Naive thymus-derived CD8-positive, alpha-beta T cell (primary cell): Measurements from ENCODE around the gene ARPC5. TPM values are rescaled to one million over a fixed set of nuclear protein-coding genes. Genes with fewer than 3 reads are reported as not detected.

ENCODE experiments used
- ATAC-seq, 2 donors: fragments of 150-1000 bp; cut with Tn5 transposase in 1 of 2; sonication (Bioruptor Pico), chemical (Tn5 transposase) in 1 of 2; 1 replicate in 1 of 2; 2 replicates in 1 of 2; pipeline ENCODE4 v1.10.0; 2021; ENCODE audit warnings: mild to moderate bottlenecking in 2 of 2, moderate library complexity in 2 of 2
- POLR2A ChIA-PET: fragments of 350-600 bp; sonication (Branson Sonifier 250); formaldehyde crosslinking; loops from one replicate; lab custom pipeline; 2021; ENCODE audit warnings: antibody characterized with exemption; lab: Charles Lee
- DNase-seq, 10 donors: peaks; one replicate each; pipeline versions ENCODE4 v3.0.0 to v3.0.0-alpha.2; 2020 to 2022
- H3K27ac Mint-ChIP-seq, 10 donors: one replicate each; pipeline ENCODE4 v1.8.0; 2020 to 2022; ENCODE audit warnings: mild to moderate bottlenecking in 10 of 10, mixed read lengths in 10 of 10, moderate library complexity in 4 of 10, inconsistent platforms in 1 of 10
- H3K27me3 Mint-ChIP-seq, 5 donors: one replicate each; pipeline ENCODE4 v1.8.0; 2021 to 2022; ENCODE audit warnings: mixed read lengths in 5 of 5
- H3K36me3 Mint-ChIP-seq, 3 donors: one replicate each; pipeline ENCODE4 v1.8.0; 2020 to 2022; ENCODE audit warnings: mixed read lengths in 3 of 3, mild to moderate bottlenecking in 2 of 3, inconsistent platforms in 1 of 3
- H3K4me1 Mint-ChIP-seq, 4 donors: one replicate each; pipeline ENCODE4 v1.8.0; 2021 to 2022; ENCODE audit warnings: mixed read lengths in 4 of 4
- H3K4me3 Mint-ChIP-seq, 10 donors: one replicate each; pipeline ENCODE4 v1.8.0; 2020 to 2022; ENCODE audit warnings: mild to moderate bottlenecking in 10 of 10, mixed read lengths in 10 of 10, moderate library complexity in 6 of 10, inconsistent platforms in 1 of 10
- H3K9me3 Mint-ChIP-seq, 9 donors: one replicate each; pipeline ENCODE4 v1.8.0; 2020 to 2022; ENCODE audit warnings: mixed read lengths in 9 of 9, mild to moderate bottlenecking in 3 of 9, inconsistent platforms in 1 of 9, moderate library complexity in 1 of 9
- polyA plus RNA-seq, 3 donors: library from polyadenylated mRNA; unstranded; fragments of 300-500 nt; fragmentation: Illumina TruSeq; gene quantifications; one replicate each; pipeline ENCODE4 v1.2.3, GENCODE V29; 2021
- total RNA-seq, 8 experiments: library from RNA in 2 of 8; stranded (reverse) in 2 of 8; gene quantifications; one replicate each; pipeline ENCODE4 v1.2.3 and lab custom pipeline; 2021 to 2026

Gene ARPC5
- total and polyA plus RNA-seq, 5 experiments from 2014 or later: 99.6 to 556 (median 400) TPM

DNA sequence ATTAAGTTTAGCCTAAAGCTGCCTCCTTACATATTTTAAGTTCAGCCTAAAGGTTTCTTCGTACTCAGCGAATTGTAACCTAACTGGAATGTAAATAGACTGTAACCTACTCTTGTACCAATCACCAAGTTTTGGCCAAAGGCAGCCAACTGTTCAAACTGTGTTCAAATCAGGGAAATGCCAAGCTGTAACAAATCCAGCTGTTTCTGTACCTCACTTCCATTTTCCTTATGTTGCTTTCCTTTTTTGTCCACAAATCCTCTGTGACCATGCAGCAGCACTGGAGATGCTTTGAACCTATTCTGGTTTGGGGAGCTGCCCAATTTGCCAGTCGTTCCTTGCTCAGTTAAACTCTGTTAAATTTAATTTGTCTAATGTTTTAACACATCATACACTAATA, 20.8 kb upstream of the ARPC5 start:
- no peak for DNase-seq
- no peak for ATAC-seq
- no peaks in the 10 kb centered on the region for H3K36me3 Mint-ChIP-seq
- H3K27ac Mint-ChIP-seq: no peak overlapping the region
- H3K4me3 Mint-ChIP-seq: no peak overlapping the region
- POLR2A ChIA-PET: no interaction called here
- no peaks in the 10 kb centered on the region for H3K9me3 Mint-ChIP-seq
- peaks cover 0 to 1% (median 0%) of the 10 kb centered on the region in 5 donors for H3K27me3 Mint-ChIP-seq
- H3K4me1 Mint-ChIP-seq: peaks cover 14 to 33% (median 29%) of the 10 kb centered on the region in 4 donors

DNA sequence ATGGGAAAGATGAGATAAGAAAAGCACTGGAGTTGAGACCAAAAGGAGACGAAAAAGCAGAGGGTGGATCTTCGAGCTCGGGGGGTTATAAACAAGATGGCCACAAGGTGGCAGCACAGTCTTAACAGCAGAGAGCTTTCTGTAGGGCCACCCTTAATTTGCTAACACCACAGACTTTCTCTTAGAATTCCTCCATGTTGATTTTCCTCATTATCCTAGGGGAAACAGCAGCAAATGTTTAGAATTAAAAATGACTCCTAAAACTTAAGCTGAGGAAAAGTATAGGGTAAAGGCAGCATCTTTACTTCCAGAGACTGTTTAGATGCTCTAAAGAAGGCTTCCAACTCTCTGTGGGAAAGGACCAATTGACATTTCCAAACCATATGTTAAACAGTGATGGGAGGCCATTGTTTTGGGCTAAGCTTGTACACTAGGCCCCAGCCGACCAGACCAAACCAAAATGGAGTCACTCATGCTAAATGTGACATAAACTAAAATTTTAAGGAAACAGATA, 20.0 kb upstream of the ARPC5 start:
- DNase-seq (peak; percentile 43 to 81 (median 70)), ATAC-seq (peak; percentile 67 to 89)
- H3K4me1 Mint-ChIP-seq: peaks cover 12 to 36% (median 32%) of the 10 kb centered on the region in 4 donors
- peak overlapping the region in 1 of 10 donors; percentile 33 for H3K27ac Mint-ChIP-seq
- POLR2A ChIA-PET: interaction anchor here (0.6 to 1.0 kb wide), 2 partner anchors 259 to 302 kb away, joined by 3 to 11 read pairs; no protein-coding TSS in a partner anchor
- peaks cover 0 to under 1% (median 0%) of the 10 kb centered on the region in 5 donors for H3K27me3 Mint-ChIP-seq
- no peaks in the 10 kb centered on the region for H3K9me3 Mint-ChIP-seq
- no peak overlapping the region for H3K4me3 Mint-ChIP-seq
- H3K36me3 Mint-ChIP-seq: no peaks in the 10 kb centered on the region

DNA sequence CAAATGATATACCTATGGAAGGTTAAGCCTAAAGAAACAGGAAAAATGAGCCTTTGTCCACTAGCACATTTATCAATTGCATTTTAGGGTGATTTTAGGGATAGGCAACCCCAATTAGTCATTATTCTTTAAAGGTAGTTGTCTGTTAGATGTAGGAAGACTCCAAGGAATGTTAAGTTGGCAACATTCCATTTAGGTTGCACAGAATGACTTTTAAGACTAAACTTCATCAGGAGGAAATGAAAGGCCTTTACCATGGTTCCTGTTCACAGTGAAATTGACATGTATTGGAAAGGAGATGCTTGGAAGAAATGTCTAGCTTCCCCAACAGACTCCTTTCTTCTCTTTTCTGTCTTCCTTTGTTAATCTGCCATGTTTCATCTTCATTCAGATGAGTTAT, 19.1 kb upstream of the ARPC5 start:
- H3K4me1 Mint-ChIP-seq: peaks cover 12 to 36% (median 32%) of the 10 kb centered on the region in 4 donors
- no peaks in the 10 kb centered on the region for H3K27me3 Mint-ChIP-seq
- H3K4me3 Mint-ChIP-seq: no peak overlapping the region
- no peaks in the 10 kb centered on the region for H3K9me3 Mint-ChIP-seq
- H3K36me3 Mint-ChIP-seq: no peaks in the 10 kb centered on the region
- no peak overlapping the region for H3K27ac Mint-ChIP-seq
- DNase-seq (no peak), ATAC-seq (no peak)
- POLR2A ChIA-PET: interaction anchor here (0.6 kb wide), 1 partner anchor 303 kb away, joined by 3 read pairs; no protein-coding TSS in a partner anchor

DNA sequence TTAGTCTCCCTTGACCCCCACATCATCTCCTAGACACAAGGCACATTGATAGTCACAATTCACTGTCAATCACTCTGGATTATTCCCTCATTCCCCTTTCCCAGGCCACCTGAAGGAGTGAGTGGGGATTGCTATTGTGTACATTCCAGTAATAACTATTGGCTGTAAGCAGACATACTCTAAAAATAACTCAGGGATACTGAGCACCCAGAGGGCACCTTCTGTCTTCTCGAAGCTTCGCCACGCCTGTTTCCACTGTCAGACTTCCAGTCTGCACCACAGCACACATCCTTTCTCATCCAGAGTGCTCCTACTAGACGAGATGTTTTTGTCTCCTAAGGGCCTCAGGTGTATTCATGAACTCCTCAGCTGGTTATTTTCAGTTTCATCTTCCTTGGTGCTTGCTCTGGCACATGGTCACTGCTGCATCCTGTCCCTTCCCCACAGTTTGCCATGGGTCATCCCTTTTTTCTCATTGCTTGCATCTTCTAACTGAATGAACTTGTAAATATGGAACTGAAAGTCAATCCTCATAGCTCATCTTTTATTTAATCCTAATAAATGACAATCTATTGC, 18.4 kb upstream of the ARPC5 start:
- no peak for ATAC-seq
- Mint-ChIP-seq H3K36me3 (no peaks in the 10 kb centered on the region), H3K4me3 (no peak overlapping the region), H3K27ac (peak overlapping the region in 8 of 10 donors; percentile 15 to 86 (median 52)), H3K27me3 (no peaks in the 10 kb centered on the region), H3K4me1 (peaks cover 12 to 36% (median 32%) of the 10 kb centered on the region in 4 donors), H3K9me3 (no peaks in the 10 kb centered on the region)
- no peak for DNase-seq
- POLR2A ChIA-PET: interaction anchor here (1.4 kb wide), 1 partner anchor 18 kb away, joined by 3 read pairs; the partner anchor contains the start of gene ARPC5

DNA sequence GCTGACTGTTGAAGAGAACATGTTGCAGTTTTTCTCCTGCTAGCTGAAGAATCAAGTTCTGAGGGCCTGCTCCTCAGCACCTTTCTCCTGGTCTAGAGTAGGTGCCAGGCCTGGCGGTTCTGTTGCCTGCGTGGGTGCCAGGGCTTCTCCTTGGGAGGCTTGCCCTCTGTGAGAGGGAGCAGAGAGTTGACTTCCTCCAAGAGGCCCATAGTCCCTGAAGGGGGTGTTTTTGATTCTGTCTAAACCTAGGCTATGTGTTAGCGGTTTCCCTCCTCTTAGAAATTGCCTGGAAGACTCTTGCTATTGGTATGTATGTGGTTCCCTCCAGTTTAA, 17.8 kb upstream of the ARPC5 start:
- ATAC-seq (no peak), DNase-seq (no peak)
- POLR2A ChIA-PET: interaction anchor here (1.4 kb wide), 1 partner anchor 18 kb away, joined by 3 read pairs; the partner anchor contains the start of gene ARPC5
- Mint-ChIP-seq H3K4me3 (no peak overlapping the region), H3K36me3 (no peaks in the 10 kb centered on the region), H3K27me3 (no peaks in the 10 kb centered on the region), H3K4me1 (peaks cover 12 to 36% (median 32%) of the 10 kb centered on the region in 4 donors), H3K9me3 (no peaks in the 10 kb centered on the region), H3K27ac (peak overlapping the region in 5 of 10 donors; percentile 15 to 86 (median 75))

DNA sequence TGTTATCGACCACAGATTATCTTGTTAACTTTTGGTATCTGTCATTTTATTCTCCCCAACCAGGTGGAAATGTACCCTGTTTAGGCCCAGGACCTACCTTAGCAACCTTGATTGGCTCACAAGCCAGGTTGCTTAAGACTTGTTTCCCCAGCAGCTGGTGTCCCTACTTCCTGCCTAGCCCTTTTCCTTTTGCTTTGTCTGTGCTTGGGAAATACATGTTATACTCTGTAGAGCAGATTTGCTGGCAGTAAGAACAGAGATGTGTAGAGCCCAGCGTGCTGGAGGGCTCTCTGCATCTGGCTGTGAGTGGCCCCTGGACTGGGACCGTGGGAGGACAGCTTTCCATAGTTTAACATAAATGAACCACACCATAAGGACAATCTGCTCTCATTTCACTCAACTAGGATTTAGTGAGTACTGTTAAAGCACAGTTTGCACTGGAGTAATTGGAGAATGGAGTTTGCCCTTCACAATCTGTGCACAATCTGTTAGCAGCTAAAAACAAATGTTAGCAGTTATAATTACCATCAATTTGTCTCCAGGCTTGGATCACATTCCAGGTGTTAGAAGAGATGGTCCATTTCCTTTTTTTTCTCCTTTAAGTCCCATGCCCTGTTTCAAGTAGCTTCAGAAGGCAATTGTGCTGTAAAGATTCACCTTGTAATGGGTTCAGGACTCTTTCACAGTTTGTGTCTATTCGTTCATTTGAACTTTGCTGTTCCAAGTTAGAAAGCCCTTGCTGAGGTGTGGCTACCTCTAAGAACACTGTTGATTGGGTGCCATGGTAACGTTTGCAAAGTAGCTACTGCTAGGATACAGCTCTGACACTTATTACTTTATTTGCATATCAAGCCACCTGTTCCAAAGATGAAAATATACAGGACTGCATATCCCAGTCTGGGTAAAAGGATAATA, 17.2 kb upstream of the ARPC5 start, which contains the start of gene APOBEC4:
Gene APOBEC4 (minus strand): TSS at position 770 of the 915 bp plus-strand sequence. CDS start 4,535 bp downstream, outside the sequence.
- H3K27ac Mint-ChIP-seq: peak within 1 kb of the TSS; percentile 41 to 86 (median 73)
- ATAC-seq (peak; percentile 41 to 46), DNase-seq (peak in 1 of 10 donors; percentile 13)
- peaks cover 12 to 36% (median 32%) of the 10 kb centered on the region in 4 donors for H3K4me1 Mint-ChIP-seq
- no peaks in the 10 kb centered on the region for H3K9me3 Mint-ChIP-seq
- peak within 1 kb of the TSS in 4 of 10 donors; percentile 13 to 43 (median 34) for H3K4me3 Mint-ChIP-seq
- no peaks in the 10 kb centered on the region for H3K27me3 Mint-ChIP-seq
- POLR2A ChIA-PET: interaction anchor here (0.7 to 1.4 kb wide), 2 partner anchors 17 to 263 kb away, joined by 3 read pairs; partner anchors contain the start of gene ARPC5
- H3K36me3 Mint-ChIP-seq: no peaks in the 10 kb centered on the region

DNA sequence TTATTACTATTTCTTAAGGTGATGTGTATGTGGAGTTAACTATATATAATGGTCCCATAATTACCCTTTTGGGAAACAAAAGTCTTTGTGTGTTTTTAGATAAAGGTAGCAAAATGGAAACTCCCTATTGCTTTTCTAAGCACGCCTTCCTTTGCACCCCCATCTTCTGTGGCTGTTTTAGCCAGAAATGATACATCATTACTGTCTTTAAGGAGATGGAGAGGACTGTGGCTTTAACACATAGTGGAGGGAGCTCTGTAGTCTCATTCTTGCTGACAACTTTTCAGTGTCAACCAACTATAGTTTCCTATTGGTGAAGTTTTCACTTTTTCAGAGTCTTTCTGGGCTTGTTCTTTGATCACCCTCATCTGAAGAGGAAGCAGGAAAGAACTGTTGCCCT, 16.5 kb upstream of the ARPC5 start:
- Mint-ChIP-seq H3K36me3 (peaks cover 0 to 3% (median 0%) of the 10 kb centered on the region in 3 donors), H3K9me3 (no peaks in the 10 kb centered on the region), H3K27ac (peak overlapping the region; percentile 34 to 86 (median 70)), H3K4me3 (peak overlapping the region in 4 of 10 donors; percentile 13 to 43 (median 34)), H3K4me1 (peaks cover 12 to 36% (median 32%) of the 10 kb centered on the region in 4 donors), H3K27me3 (no peaks in the 10 kb centered on the region)
- ATAC-seq: peak; percentile 63 to 71
- DNase-seq: peak in 2 of 10 donors; percentile 15 to 17
- POLR2A ChIA-PET: interaction anchor here (0.7 kb wide), 1 partner anchor 264 kb away, joined by 3 read pairs; no protein-coding TSS in a partner anchor

DNA sequence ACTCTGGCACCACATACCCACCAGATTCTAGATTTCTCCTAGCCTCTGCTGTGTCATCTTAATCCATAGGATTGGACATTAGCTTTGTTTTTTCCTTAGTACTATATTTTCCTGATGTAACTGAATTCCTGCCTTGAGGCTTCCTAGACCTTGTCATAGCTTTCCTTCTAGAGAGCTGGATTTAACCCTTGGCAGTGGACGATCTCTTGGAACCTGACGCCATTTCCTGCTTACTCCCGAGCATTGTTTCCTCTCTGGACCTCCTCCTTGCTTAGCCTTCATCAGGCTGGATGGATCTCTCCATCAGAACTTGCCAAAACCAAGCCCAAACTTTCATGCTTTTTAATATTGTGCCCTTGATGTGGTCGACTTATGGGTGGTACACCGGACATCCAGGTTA, 16.0 kb upstream of the ARPC5 start:
- Mint-ChIP-seq H3K27ac (peak overlapping the region in 9 of 10 donors; percentile 38 to 86 (median 71)), H3K4me1 (peaks cover 15 to 36% (median 32%) of the 10 kb centered on the region in 4 donors), H3K36me3 (peaks cover 0 to 3% (median 0%) of the 10 kb centered on the region in 3 donors), H3K9me3 (no peaks in the 10 kb centered on the region), H3K27me3 (no peaks in the 10 kb centered on the region), H3K4me3 (no peak overlapping the region)
- ATAC-seq: no peak
- POLR2A ChIA-PET: no interaction called here
- DNase-seq: no peak

DNA sequence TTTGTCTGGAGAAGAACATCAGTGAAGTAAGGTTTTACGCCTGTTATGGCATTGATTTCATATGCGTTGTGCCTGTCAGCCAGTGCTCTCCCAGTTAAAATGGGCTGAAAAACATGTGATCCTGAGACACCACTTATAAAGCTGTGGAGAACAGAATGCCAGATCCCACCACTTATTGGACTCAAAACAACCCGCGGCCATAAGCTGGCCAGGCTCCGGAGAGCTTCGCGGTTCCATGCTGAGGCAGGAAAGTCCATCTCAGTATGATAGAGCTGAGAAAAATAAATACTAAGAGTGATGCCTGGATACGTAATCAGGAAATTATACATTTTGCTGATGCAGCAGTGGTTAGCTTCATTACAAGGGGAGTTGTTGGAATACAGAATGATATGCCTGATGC, 12.5 kb upstream of the ARPC5 start:
- Mint-ChIP-seq H3K27ac (no peak overlapping the region), H3K4me3 (no peak overlapping the region), H3K27me3 (no peaks in the 10 kb centered on the region), H3K9me3 (no peaks in the 10 kb centered on the region), H3K4me1 (peaks cover 14 to 20% (median 19%) of the 10 kb centered on the region in 4 donors), H3K36me3 (peaks cover 0 to 3% (median 0%) of the 10 kb centered on the region in 3 donors)
- POLR2A ChIA-PET: no interaction called here
- no peak for DNase-seq
- no peak for ATAC-seq

DNA sequence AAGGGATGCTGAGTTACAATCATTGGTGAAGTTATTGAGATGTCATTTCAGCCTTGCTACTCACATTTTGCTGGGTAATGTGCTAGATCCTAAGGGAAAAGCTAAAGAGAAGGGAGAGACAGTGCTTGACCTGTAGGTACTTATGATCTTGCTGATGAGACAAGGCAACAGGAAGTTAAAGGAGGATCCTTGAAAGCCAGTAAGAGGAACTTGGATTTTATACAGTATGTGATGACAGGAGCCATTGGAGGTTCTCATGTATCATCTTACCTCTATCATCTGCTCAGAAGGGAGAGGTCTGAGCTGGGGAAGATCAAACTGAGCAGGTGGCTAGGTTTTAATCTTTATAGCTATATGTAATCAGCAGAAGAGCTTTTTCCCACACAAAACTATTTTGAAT, 11.2 kb upstream of the ARPC5 start:
- POLR2A ChIA-PET: interaction anchor here (0.9 kb wide), 1 partner anchor 12 kb away, joined by 3 read pairs; no protein-coding TSS in a partner anchor
- Mint-ChIP-seq H3K36me3 (peaks cover 0 to 3% (median 0%) of the 10 kb centered on the region in 3 donors), H3K4me3 (no peak overlapping the region), H3K9me3 (no peaks in the 10 kb centered on the region), H3K27ac (peak overlapping the region in 1 of 10 donors; percentile 19), H3K4me1 (peaks cover 6 to 8% (median 7%) of the 10 kb centered on the region in 4 donors), H3K27me3 (no peaks in the 10 kb centered on the region)
- DNase-seq (no peak), ATAC-seq (no peak)

DNA sequence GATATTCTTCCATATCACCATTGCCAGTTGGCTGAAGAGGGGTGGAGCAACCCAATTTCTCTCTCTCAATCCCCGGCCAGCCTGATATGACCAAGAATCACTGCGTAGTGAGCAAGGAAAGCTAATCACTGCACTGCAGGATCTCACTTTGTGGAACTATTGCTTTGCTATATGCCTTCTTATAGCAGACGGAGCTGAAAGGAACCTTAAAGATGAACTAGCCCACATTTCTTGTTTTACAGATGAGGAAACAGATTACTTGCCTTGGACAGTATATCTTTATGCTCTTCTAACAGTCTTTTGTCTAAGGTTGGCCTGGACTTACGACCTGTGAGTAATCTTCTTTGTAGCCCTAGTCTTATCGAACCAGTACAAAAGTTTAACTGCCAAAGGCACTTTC, 9.9 kb upstream of the ARPC5 start:
- H3K27ac Mint-ChIP-seq: no peak overlapping the region
- H3K36me3 Mint-ChIP-seq: peaks cover 0 to 3% (median 0%) of the 10 kb centered on the region in 3 donors
- H3K4me3 Mint-ChIP-seq: no peak overlapping the region
- H3K27me3 Mint-ChIP-seq: no peaks in the 10 kb centered on the region
- DNase-seq: no peak
- ATAC-seq: no peak
- no peaks in the 10 kb centered on the region for H3K9me3 Mint-ChIP-seq
- POLR2A ChIA-PET: no interaction called here
- peaks cover 0 to 6% (median 0%) of the 10 kb centered on the region in 4 donors for H3K4me1 Mint-ChIP-seq

DNA sequence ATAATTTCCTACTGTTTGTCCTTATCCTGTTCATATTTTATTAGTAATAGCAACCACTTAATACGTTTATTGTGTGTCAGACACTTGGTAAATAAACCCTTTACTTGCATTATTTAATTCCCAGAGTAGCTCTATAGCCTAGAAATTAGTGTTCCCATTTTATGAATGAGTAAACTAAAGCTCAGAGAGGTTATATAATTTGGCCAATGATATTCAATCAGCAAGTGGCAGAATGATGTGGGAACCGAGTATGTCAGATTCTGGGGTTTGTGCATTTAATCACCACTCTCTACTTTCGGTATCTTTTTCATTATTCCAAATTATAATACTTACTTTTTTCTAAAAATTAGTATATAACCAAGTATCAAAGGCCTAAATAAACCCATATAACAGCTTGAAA, 6.6 kb upstream of the ARPC5 start:
- no peaks in the 10 kb centered on the region for H3K36me3 Mint-ChIP-seq
- peaks cover under 1 to 8% (median 4%) of the 10 kb centered on the region in 4 donors for H3K4me1 Mint-ChIP-seq
- H3K9me3 Mint-ChIP-seq: no peaks in the 10 kb centered on the region
- no peak overlapping the region for H3K4me3 Mint-ChIP-seq
- POLR2A ChIA-PET: no interaction called here
- peaks cover 0 to 2% (median 0%) of the 10 kb centered on the region in 5 donors for H3K27me3 Mint-ChIP-seq
- H3K27ac Mint-ChIP-seq: no peak overlapping the region
- no peak for ATAC-seq
- no peak for DNase-seq
